ENCODE measurements around the gene KCTD3. TPM values are rescaled to one million over a fixed set of nuclear protein-coding genes. Genes with fewer than 3 reads are reported as not detected.

Gene KCTD3
- polyA plus RNA-seq, 3 donors = 5.9 to 8.7 (median 6.7) TPM

- Histone ChIP-seq H3K79me2 (ENCODE audit: insufficient read depth, low read length) (no peaks in the 10 kb centered on the region), H3K27ac (ENCODE audit: low read depth in 1 of 2, low read length in 2 of 2) (no peak overlapping the region), H3K27me3 (ENCODE audit: control insufficient read depth in 2 of 2, insufficient read depth in 2 of 2, low read length in 2 of 2) (no peaks in the 10 kb centered on the region), H3K9me3 (replicated peaks in 1 of 2; ENCODE audit: control insufficient read depth in 1 of 2, insufficient read depth in 1 of 2, low read length in 2 of 2) (peaks cover 0 to 3% of the 10 kb centered on the region in 2 donors), H3K4me3 (replicated peaks in 1 of 3; ENCODE audit: low read depth in 2 of 3, low read length in 3 of 3) (no peak overlapping the region), H3K4me2 (replicated peaks; ENCODE audit: extremely low read depth, low read length, poor library complexity, severe bottlenecking) (no peak overlapping the region), H2AFZ (ENCODE audit: insufficient read depth, low read depth, low read length, poor library complexity, severe bottlenecking) (no peak overlapping the region), H4K20me1 (ENCODE audit: insufficient read depth, low read length) (no peaks in the 10 kb centered on the region), H3K9ac (ENCODE audit: insufficient read depth, low read length, poor library complexity, severe bottlenecking) (no peak overlapping the region), H3K4me1 (ENCODE audit: control insufficient read depth in 1 of 2, insufficient read depth in 2 of 2, low read length in 2 of 2) (no peaks in the 10 kb centered on the region), H3K36me3 (replicated peaks in 1 of 2; ENCODE audit: control insufficient read depth in 1 of 2, insufficient read depth in 2 of 2, low read length in 2 of 2) (no peaks in the 10 kb centered on the region)
- Mint-ChIP-seq H3K4me1 (no peaks in the 10 kb centered on the region), H3K9me3 (peaks cover 0 to 4% (median 0%) of the 10 kb centered on the region in 7 donors), H3K36me3 (no peaks in the 10 kb centered on the region), H3K4me3 (no peak overlapping the region), H3K27me3 (ENCODE audit: low read depth in 3 of 3) (peaks cover 0 to 2% (median 0%) of the 10 kb centered on the region in 3 donors), H3K27ac (no peak overlapping the region)
- intact Hi-C loops (cut with micrococcal nuclease) = no loop called here
- TF ChIP-seq CTCF (IDR thresholded peaks at IDR 0.05) = no peak
- no peak for DNase-seq
These were observed 93.2 kb downstream of the KCTD3 start for GRCh38 chr1:215660259-215660658.

GRCh38 chr1:215661033-215661432, 93.9 kb downstream of the KCTD3 start:
- peaks cover 0 to 3% of the 10 kb centered on the region in 2 donors for H3K9me3 ChIP-seq (replicated peaks in 1 of 2; ENCODE audit: control insufficient read depth in 1 of 2, insufficient read depth in 1 of 2, low read length in 2 of 2)
- H3K4me1 Mint-ChIP-seq = no peaks in the 10 kb centered on the region
- 80% methylated on average over 1 of the region's 1 CpG for WGBS (ENCODE audit: insufficient coverage)
- H3K36me3 Mint-ChIP-seq = no peaks in the 10 kb centered on the region
- H3K4me2 ChIP-seq (replicated peaks; ENCODE audit: extremely low read depth, low read length, poor library complexity, severe bottlenecking) = no peak overlapping the region
- H3K36me3 ChIP-seq (replicated peaks in 1 of 2; ENCODE audit: control insufficient read depth in 1 of 2, insufficient read depth in 2 of 2, low read length in 2 of 2) = no peaks in the 10 kb centered on the region
- TF ChIP-seq CTCF (IDR thresholded peaks at IDR 0.05) = no peak
- H3K4me3 ChIP-seq (replicated peaks in 1 of 3; ENCODE audit: low read depth in 2 of 3, low read length in 3 of 3) = no peak overlapping the region
- H4K20me1 ChIP-seq (ENCODE audit: insufficient read depth, low read length) = no peaks in the 10 kb centered on the region
- no peaks in the 10 kb centered on the region for H3K27me3 ChIP-seq (ENCODE audit: control insufficient read depth in 2 of 2, insufficient read depth in 2 of 2, low read length in 2 of 2)
- intact Hi-C loops (cut with micrococcal nuclease) = no loop called here
- no peak overlapping the region for H3K27ac ChIP-seq (ENCODE audit: low read depth in 1 of 2, low read length in 2 of 2)
- DNase-seq = no peak
- H3K9ac ChIP-seq (ENCODE audit: insufficient read depth, low read length, poor library complexity, severe bottlenecking) = no peak overlapping the region
- H2AFZ ChIP-seq (ENCODE audit: insufficient read depth, low read depth, low read length, poor library complexity, severe bottlenecking) = no peak overlapping the region
- no peak overlapping the region for H3K4me3 Mint-ChIP-seq
- H3K4me1 ChIP-seq (ENCODE audit: control insufficient read depth in 1 of 2, insufficient read depth in 2 of 2, low read length in 2 of 2) = no peaks in the 10 kb centered on the region
- peaks cover 0 to 4% (median 0%) of the 10 kb centered on the region in 7 donors for H3K9me3 Mint-ChIP-seq
- no peaks in the 10 kb centered on the region for H3K79me2 ChIP-seq (ENCODE audit: insufficient read depth, low read length)
- H3K27me3 Mint-ChIP-seq (ENCODE audit: low read depth in 3 of 3) = peaks cover 0 to 2% (median 0%) of the 10 kb centered on the region in 3 donors
- no peak overlapping the region for H3K27ac Mint-ChIP-seq

Measured in CD14-positive monocyte (primary cell).